Measurements from ENCODE around the gene MRPL53. TPM values are rescaled to one million over a fixed set of nuclear protein-coding genes. Genes with fewer than 3 reads are reported as not detected.

Gene MRPL53
- total and polyA plus RNA-seq, 2 of the 13 experiments (the other 11 are each of a cell fraction or from before 2014, with no cell fraction given): 34.3 to 51.9 TPM

GRCh38 chr2:74497777-74498499 is 25.5 kb upstream of the MRPL53 start (continued):
- TF ChIP-seq ZNF761 (CRISPR knock-in tag; conservative IDR thresholded peaks at IDR 0.05) (no peak; the same call in 1 of the 2 replicates), ARID5B (CRISPR knock-in tag; IDR thresholded peaks at IDR 0.05) (no peak; the same call in 1 of the 2 replicates), HINFP (CRISPR knock-in tag; IDR thresholded peaks at IDR 0.05; ENCODE audit: low read depth) (0 out of 2 replicates have a peak, but pooled peaks have one; percentile 35), TARDBP (CRISPR knock-in tag; IDR thresholded peaks at IDR 0.05) (0 out of 2 replicates have a peak, but pooled peaks have one; percentile 36), RFX1 (IDR thresholded peaks at IDR 0.05) (no peak), SIN3A (IDR thresholded peaks at IDR 0.05; ENCODE audit: borderline replicate concordance, low read depth, low read length) (no peak), MAFK (conservative IDR thresholded peaks at IDR 0.05 in 1 of 2, IDR thresholded peaks at IDR 0.05 in 1 of 2; ENCODE audit: low read length in 2 of 2) (no peak), SMAD1 (CRISPR knock-in tag; IDR thresholded peaks at IDR 0.05; ENCODE audit: borderline replicate concordance, low read depth) (no peak), ATF3 (CRISPR knock-in tag; IDR thresholded peaks at IDR 0.05) (no peak; the same call in 1 of the 2 replicates), ZNF407 (CRISPR knock-in tag; IDR thresholded peaks at IDR 0.05; ENCODE audit: not compliant biosample characterization) (no peak), ZMYM2 (CRISPR knock-in tag; IDR thresholded peaks at IDR 0.05) (peak; percentile 54; the same call in 1 of the 2 replicates), ATF7 (IDR thresholded peaks at IDR 0.05) (no peak), ATF7 (CRISPR knock-in tag; IDR thresholded peaks at IDR 0.05) (no peak), ZNF337 (CRISPR knock-in tag; IDR thresholded peaks at IDR 0.05; ENCODE audit: borderline replicate concordance, low read depth) (no peak; the same call in 1 of the 2 replicates), TGIF2 (CRISPR knock-in tag; IDR thresholded peaks at IDR 0.05) (no peak; the same call in 1 of the 2 replicates)

Data from HepG2 (cell line).